Right ventricle myocardium superior (tissue), 1 donor: ENCODE data around the gene SLC30A4. TPM values are rescaled to one million over a fixed set of nuclear protein-coding genes. Genes with fewer than 3 reads are reported as not detected.
"Not testable (repeated sequence)": the region's sequence is repeated elsewhere in the genome, so short reads cannot be mapped to it uniquely, and the experiment has no call there.

ENCODE experiments used
- ATAC-seq: fragments of 200-7000 bp; cut with Tn5 transposase; one replicate; pipeline ENCODE4 v1.9.1; 2020; ENCODE audit warnings: mild to moderate bottlenecking; ENCODE audit not compliant: poor library complexity
- DNase-seq: peaks from one replicate; pipeline ENCODE4 v3.0.0-alpha.2; 2020
- intact Hi-C: fragments of 100-400 bp; cut with DNase I; formaldehyde crosslinking; loops from one replicate; pipeline ENCODE4 v1.11.2; 2022
- total RNA-seq: library from RNA; stranded (reverse); fragmentation: NEBNext Ultra II Directional; extraction: Animal tissue kit (Norgen Biotek cat#: 25700); gene quantifications from one replicate; pipeline ENCODE4 v1.2.1, GENCODE V29; 2021
- donor health status: DM: no; HTN: yes; CAD: no; lungs with severe emphysema.

Gene SLC30A4
- total RNA-seq, 1 donor from 2014 or later = 3.3 TPM

GRCh38 chr15:45523166-45523460 lies 558 bp upstream of the SLC30A4 start:
- intact Hi-C loops = loop anchor here (10.0 kb wide), 2 partner anchors 62 to 92 kb away; partner anchors contain the start of gene BLOC1S6
- DNase-seq (no peak), ATAC-seq (peak; percentile 5)

GRCh38 chr15:45521596-45522327 lies 793 bp downstream of the SLC30A4 start:
- DNase-seq (no peak), ATAC-seq (no peak)
- intact Hi-C loops = loop anchor here (10.0 kb wide), 2 partner anchors 63 to 93 kb away; partner anchors contain the start of gene BLOC1S6

GRCh38 chr15:45510758-45511280 lies 11.7 kb downstream of the SLC30A4 start:
- intact Hi-C loops = no loop called here
- no peak for ATAC-seq

GRCh38 chr15:45507143-45507542 lies 15.4 kb downstream of the SLC30A4 start:
- DNase-seq, intact Hi-C loops, ATAC-seq: not testable (repeated sequence)

More at GRCh38 chr15:45510758-45511280, 11.7 kb downstream of the SLC30A4 start:
- no peak for DNase-seq

GRCh38 chr15:45499426-45499825 lies 23.1 kb downstream of the SLC30A4 start:
- ATAC-seq (no peak), DNase-seq (no peak)
- intact Hi-C loops = no loop called here

GRCh38 chr15:45498701-45499100 lies 23.9 kb downstream of the SLC30A4 start:
- ATAC-seq (no peak), DNase-seq (no peak)
- intact Hi-C loops = no loop called here

- intact Hi-C loops = no loop called here
- no peak for ATAC-seq
- no peak for DNase-seq
Observed at GRCh38 chr15:45497261-45497660, 25.3 kb downstream of the SLC30A4 start.

GRCh38 chr15:45496658-45497057 lies 25.9 kb downstream of the SLC30A4 start:
- DNase-seq = no peak
- ATAC-seq = no peak
- intact Hi-C loops = no loop called here

- intact Hi-C loops = no loop called here
- DNase-seq = no peak
- no peak for ATAC-seq
Observed at GRCh38 chr15:45495588-45495987, 27.0 kb downstream of the SLC30A4 start.

- no peak for ATAC-seq
- intact Hi-C loops = no loop called here
- no peak for DNase-seq
Observed at GRCh38 chr15:45489690-45490238, 32.8 kb downstream of the SLC30A4 start.

- DNase-seq = no peak
Observed at GRCh38 chr15:45486317-45486716, 36.2 kb downstream of the SLC30A4 start.

GRCh38 chr15:45481135-45481534 lies 41.4 kb downstream of the SLC30A4 start:
- intact Hi-C loops = no loop called here
- ATAC-seq (no peak), DNase-seq (no peak)

More at GRCh38 chr15:45486317-45486716, 36.2 kb downstream of the SLC30A4 start:
- no peak for ATAC-seq
- intact Hi-C loops = no loop called here

GRCh38 chr15:45476410-45476809 lies 46.1 kb downstream of the SLC30A4 start:
- no peak for ATAC-seq
- intact Hi-C loops = no loop called here
- no peak for DNase-seq

GRCh38 chr15:45474799-45475198 lies 47.8 kb downstream of the SLC30A4 start:
- ATAC-seq (no peak), DNase-seq (no peak)
- intact Hi-C loops = no loop called here

- no peak for ATAC-seq
- DNase-seq = no peak
- intact Hi-C loops = no loop called here
Observed at GRCh38 chr15:45473068-45473467, 49.5 kb downstream of the SLC30A4 start.

GRCh38 chr15:45471151-45471550 lies 51.4 kb downstream of the SLC30A4 start:
- ATAC-seq = no peak
- intact Hi-C loops = no loop called here
- DNase-seq = no peak

- intact Hi-C loops = no loop called here
- DNase-seq (no peak), ATAC-seq (no peak)
Observed at GRCh38 chr15:45469441-45469840, 53.1 kb downstream of the SLC30A4 start.

- DNase-seq (no peak), ATAC-seq (no peak)
- intact Hi-C loops = no loop called here
Observed at GRCh38 chr15:45469027-45469426, 53.5 kb downstream of the SLC30A4 start.

GRCh38 chr15:45468294-45468693 lies 54.3 kb downstream of the SLC30A4 start:
- no peak for DNase-seq
- no peak for ATAC-seq
- intact Hi-C loops = no loop called here

- DNase-seq (peak; percentile 71), ATAC-seq (peak; percentile 74)
- intact Hi-C loops = loop anchor here (5.0 kb wide), 1 partner anchor 158 kb away; no protein-coding TSS in a partner anchor
Observed at GRCh38 chr15:45458746-45459403, 63.7 kb downstream of the SLC30A4 start.
